Brain microvascular endothelial cell (primary cell): ENCODE measurements around the gene AIDA.
A peak's percentile ranks its signal among the peaks of the same experiment; 100 is the strongest.

ENCODE experiments used
- DNase-seq: peaks from one replicate; pipeline ENCODE4 v3.0.0-alpha.2; 2020
- H3K27ac ChIP-seq: fragments of 250-450 bp; sonication (Bioruptor Pico); 2 replicates; pipeline ENCODE4 v1.5.1; 2020; ENCODE audit warnings: mild to moderate bottlenecking, moderate library complexity
- H3K27me3 ChIP-seq: fragments of 250-450 bp; sonication (Bioruptor Pico); replicated peaks from 2 replicates; pipeline ENCODE4 v1.5.1; 2020; ENCODE audit warnings: mild to moderate bottlenecking
- H3K36me3 ChIP-seq: fragments of 250-450 bp; sonication (Bioruptor Pico); replicated peaks from 2 replicates; pipeline ENCODE4 v1.5.1; 2020; ENCODE audit warnings: mild to moderate bottlenecking
- H3K4me3 ChIP-seq: 2 replicates; pipeline ENCODE4 v1.5.1; 2011; ENCODE audit warnings: low read depth, mild to moderate bottlenecking, control low read depth, low read length, moderate library complexity
- in situ Hi-C: cut with HindIII; loops from 2 replicates; pipeline ENCODE4 v1.10.0; 2017; ENCODE audit warnings: low sequenced_read_pairs, low pct_ligation_motif_present
- TF ChIP-seq, protein P1 (sequence below): IDR thresholded peaks from 2 replicates; pipeline ENCODE4 v1.5.1; 2011; ENCODE audit warnings: low read depth, mild to moderate bottlenecking, moderate library complexity, low read length, control low read depth, inconsistent platforms; ENCODE audit errors: missing control alignments

AIDA gene

GRCh38 chr1:222663431-222663934, 48.8 kb downstream of the AIDA start:
- Histone ChIP-seq H3K4me3 (no peak overlapping the region), H3K36me3 (peaks cover 65% of the 10 kb centered on the region), H3K27ac (no peak overlapping the region), H3K27me3 (no peaks in the 10 kb centered on the region)
- in situ Hi-C loops: no loop called here
- DNase-seq: no peak
- TF ChIP-seq, protein P1, sequence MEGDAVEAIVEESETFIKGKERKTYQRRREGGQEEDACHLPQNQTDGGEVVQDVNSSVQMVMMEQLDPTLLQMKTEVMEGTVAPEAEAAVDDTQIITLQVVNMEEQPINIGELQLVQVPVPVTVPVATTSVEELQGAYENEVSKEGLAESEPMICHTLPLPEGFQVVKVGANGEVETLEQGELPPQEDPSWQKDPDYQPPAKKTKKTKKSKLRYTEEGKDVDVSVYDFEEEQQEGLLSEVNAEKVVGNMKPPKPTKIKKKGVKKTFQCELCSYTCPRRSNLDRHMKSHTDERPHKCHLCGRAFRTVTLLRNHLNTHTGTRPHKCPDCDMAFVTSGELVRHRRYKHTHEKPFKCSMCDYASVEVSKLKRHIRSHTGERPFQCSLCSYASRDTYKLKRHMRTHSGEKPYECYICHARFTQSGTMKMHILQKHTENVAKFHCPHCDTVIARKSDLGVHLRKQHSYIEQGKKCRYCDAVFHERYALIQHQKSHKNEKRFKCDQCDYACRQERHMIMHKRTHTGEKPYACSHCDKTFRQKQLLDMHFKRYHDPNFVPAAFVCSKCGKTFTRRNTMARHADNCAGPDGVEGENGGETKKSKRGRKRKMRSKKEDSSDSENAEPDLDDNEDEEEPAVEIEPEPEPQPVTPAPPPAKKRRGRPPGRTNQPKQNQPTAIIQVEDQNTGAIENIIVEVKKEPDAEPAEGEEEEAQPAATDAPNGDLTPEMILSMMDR: no peak

DNA sequence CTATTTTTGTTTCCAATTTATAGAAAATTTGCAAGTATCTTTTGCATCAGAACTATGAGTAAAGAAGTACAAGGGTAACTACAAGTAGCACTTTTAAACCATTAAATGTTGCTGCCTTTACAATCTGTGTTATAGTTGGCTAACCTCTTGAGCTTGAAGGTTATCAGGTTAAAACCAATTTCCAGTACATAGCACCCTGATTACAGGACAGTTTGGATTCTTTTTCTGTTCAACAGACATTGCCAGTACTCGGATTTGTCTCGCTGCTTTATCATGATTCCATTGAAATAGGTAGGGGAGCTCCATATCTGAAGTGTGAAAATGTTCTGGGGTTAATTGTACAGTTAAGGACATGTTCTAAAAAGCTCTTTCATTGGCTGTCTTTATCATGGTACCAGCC, 54.4 kb downstream of the AIDA start:
- TF ChIP-seq, protein P1: no peak
- peaks cover 65% of the 10 kb centered on the region for H3K36me3 ChIP-seq
- H3K27ac ChIP-seq: no peak overlapping the region
- H3K27me3 ChIP-seq: no peaks in the 10 kb centered on the region
- no peak for DNase-seq
- H3K4me3 ChIP-seq: no peak overlapping the region
- in situ Hi-C loops: no loop called here

DNA sequence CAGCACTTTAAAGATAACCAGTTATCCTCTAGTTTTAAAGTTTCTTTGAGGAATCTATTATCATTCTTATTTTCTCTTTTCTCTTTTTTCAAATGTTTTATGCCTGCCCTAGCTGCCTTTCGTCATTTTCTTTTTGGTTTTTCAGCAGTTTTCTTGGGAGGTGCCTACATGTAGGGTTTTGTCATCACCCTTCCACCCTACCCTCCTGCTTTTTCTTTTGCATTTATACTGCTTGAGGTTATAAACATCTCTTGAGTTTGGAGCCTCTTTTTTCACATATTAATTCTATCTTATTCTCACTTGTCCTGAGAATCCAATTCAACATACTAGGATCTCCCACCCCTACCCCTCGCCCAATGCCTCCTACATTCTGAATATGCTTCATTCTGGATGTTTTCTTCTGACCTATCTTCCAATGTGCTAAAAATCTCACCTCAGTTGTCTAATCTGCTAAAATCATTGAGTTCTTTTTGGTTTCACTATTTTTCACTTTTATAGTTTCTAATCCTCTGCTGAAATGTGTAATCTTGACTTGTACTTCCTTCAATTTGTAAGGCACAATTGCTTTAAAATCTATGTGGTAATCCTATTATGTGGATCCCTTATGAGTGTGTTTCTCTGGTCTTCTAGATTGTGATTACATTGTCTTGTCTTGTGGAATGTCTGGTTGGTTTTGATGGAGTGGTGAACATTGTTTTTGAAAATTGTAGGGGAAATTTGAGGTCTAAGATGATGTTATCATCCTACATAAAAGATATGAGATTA, 55.7 kb downstream of the AIDA start:
- DNase-seq: no peak
- in situ Hi-C loops: no loop called here
- no peak overlapping the region for H3K27ac ChIP-seq
- TF ChIP-seq, protein P1: no peak
- H3K27me3 ChIP-seq: no peaks in the 10 kb centered on the region
- H3K4me3 ChIP-seq: no peak overlapping the region
- peaks cover 64% of the 10 kb centered on the region for H3K36me3 ChIP-seq

- TF ChIP-seq, protein P1: no peak
- in situ Hi-C loops: no loop called here
- Histone ChIP-seq H3K27ac (no peak overlapping the region), H3K27me3 (no peaks in the 10 kb centered on the region), H3K4me3 (no peak overlapping the region), H3K36me3 (peaks cover 60% of the 10 kb centered on the region)
- DNase-seq: peak; percentile 28
Measured at GRCh38 chr1:222654849-222655248, 57.4 kb downstream of the AIDA start.

- DNase-seq: no peak
- Histone ChIP-seq H3K4me3 (no peak overlapping the region), H3K27me3 (no peaks in the 10 kb centered on the region), H3K27ac (no peak overlapping the region), H3K36me3 (peaks cover 56% of the 10 kb centered on the region)
- TF ChIP-seq, protein P1: no peak
- in situ Hi-C loops: no loop called here
Measured at GRCh38 chr1:222653178-222653827, 59.0 kb downstream of the AIDA start.
